ENCODE measurements around the gene KAZN. TPM values are rescaled to one million over a fixed set of nuclear protein-coding genes. Genes with fewer than 3 reads are reported as not detected.

The KAZN gene
- total and polyA plus RNA-seq, 9 donors = 10.1 to 56.4 (median 27.9) TPM

GRCh38 chr1:15148475-15148874 is 550.0 kb downstream of the KAZN start:
- Histone ChIP-seq H3K4me3 (no peak overlapping the region), H3K4me1 (ENCODE audit: insufficient read depth) (peaks cover 3% of the 10 kb centered on the region), H3K36me3 (no peaks in the 10 kb centered on the region), H3K9me3 (no peaks in the 10 kb centered on the region), H3K27me3 (no peaks in the 10 kb centered on the region), H3K27ac (no peak overlapping the region)
- intact Hi-C loops (cut with DNase I) = no loop called here
- TF ChIP-seq, protein P1, sequence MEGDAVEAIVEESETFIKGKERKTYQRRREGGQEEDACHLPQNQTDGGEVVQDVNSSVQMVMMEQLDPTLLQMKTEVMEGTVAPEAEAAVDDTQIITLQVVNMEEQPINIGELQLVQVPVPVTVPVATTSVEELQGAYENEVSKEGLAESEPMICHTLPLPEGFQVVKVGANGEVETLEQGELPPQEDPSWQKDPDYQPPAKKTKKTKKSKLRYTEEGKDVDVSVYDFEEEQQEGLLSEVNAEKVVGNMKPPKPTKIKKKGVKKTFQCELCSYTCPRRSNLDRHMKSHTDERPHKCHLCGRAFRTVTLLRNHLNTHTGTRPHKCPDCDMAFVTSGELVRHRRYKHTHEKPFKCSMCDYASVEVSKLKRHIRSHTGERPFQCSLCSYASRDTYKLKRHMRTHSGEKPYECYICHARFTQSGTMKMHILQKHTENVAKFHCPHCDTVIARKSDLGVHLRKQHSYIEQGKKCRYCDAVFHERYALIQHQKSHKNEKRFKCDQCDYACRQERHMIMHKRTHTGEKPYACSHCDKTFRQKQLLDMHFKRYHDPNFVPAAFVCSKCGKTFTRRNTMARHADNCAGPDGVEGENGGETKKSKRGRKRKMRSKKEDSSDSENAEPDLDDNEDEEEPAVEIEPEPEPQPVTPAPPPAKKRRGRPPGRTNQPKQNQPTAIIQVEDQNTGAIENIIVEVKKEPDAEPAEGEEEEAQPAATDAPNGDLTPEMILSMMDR (IDR thresholded peaks at IDR 0.05) = no peak
- no peak for TF ChIP-seq POLR2A (IDR thresholded peaks at IDR 0.05)
- TF ChIP-seq EP300 (IDR thresholded peaks at IDR 0.05) = no peak
- 79 to 81% (median 81%) methylated on average over 9 of the region's 9 CpGs for WGBS, 3 donors
- no peak for DNase-seq

- TF ChIP-seq POLR2A (IDR thresholded peaks at IDR 0.05) = no peak
- TF ChIP-seq EP300 (IDR thresholded peaks at IDR 0.05) = no peak
- TF ChIP-seq, protein P1 (IDR thresholded peaks at IDR 0.05) = no peak
- intact Hi-C loops (cut with DNase I) = no loop called here
- Histone ChIP-seq H3K4me1 (ENCODE audit: insufficient read depth) (peaks cover 3% of the 10 kb centered on the region), H3K27ac (no peak overlapping the region), H3K4me3 (no peak overlapping the region), H3K9me3 (no peaks in the 10 kb centered on the region), H3K36me3 (no peaks in the 10 kb centered on the region), H3K27me3 (no peaks in the 10 kb centered on the region)
- 0% methylated on average over 1 of the region's 1 CpG for WGBS, 3 donors
- DNase-seq = no peak
These were observed 550.5 kb downstream of the KAZN start for GRCh38 chr1:15148941-15149340.

DNA sequence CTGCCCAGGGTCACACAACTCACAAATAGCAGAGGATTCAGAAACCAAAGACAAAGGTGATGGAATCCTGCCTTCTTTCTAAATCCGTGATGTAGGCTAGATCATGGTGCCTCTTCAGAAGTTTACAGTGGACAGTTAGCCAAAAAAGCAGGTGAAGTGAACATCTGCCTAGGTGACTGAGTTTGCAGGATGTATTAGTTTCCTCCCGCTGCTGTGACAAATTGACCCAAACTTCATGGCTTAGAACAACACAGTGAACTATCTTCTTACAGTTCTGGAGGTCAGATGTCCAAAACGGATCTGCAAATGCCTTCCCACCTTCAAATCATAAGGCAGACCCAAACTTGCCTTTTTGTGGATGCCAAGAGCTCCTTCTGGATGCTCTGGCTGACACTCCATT is 551.9 kb downstream of the KAZN start:
- 92 to 96% (median 95%) methylated on average over 3 of the region's 3 CpGs for WGBS, 3 donors
- Histone ChIP-seq H3K36me3 (no peaks in the 10 kb centered on the region), H3K9me3 (no peaks in the 10 kb centered on the region), H3K4me3 (no peak overlapping the region), H3K4me1 (ENCODE audit: insufficient read depth) (peaks cover 8% of the 10 kb centered on the region), H3K27me3 (no peaks in the 10 kb centered on the region), H3K27ac (no peak overlapping the region)
- intact Hi-C loops (cut with DNase I) = loop anchor here in 3 of 4 donors (5.0 to 10.0 kb wide), 3 partner anchors 54 to 122 kb away; no protein-coding TSS in a partner anchor
- DNase-seq = no peak
- TF ChIP-seq POLR2A (IDR thresholded peaks at IDR 0.05) (no peak), EP300 (IDR thresholded peaks at IDR 0.05) (no peak)
- TF ChIP-seq, protein P1 (IDR thresholded peaks at IDR 0.05) = no peak

DNA sequence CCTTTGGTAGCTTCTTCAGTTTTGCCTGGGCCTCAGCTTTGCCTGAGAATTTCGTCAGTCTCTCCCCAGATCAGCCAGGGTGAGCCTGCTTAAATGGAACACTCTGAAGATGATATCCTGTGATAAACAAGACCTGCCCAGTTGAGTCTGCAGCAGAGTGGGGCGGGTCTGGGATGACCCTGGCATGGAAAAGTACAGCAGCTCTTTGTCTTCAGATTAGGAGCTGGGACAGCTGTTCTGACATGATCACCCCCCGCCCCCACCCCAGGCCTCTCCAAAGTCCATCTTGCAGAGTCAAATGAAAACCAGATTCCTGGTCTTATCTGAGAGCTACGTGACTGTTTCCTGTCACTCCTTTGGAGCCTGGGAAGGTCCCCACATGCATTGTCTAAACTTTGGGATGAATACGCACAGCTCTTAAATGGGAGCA is 552.9 kb downstream of the KAZN start:
- intact Hi-C loops (cut with DNase I) = loop anchor here in 3 of 4 donors (5.0 to 10.0 kb wide), 3 partner anchors 53 to 121 kb away; no protein-coding TSS in a partner anchor
- WGBS, 3 donors = 37 to 43% (median 41%) methylated on average over 5 of the region's 5 CpGs

More for the DNA sequence above, 552.9 kb downstream of the KAZN start:
- Histone ChIP-seq H3K9me3 (no peaks in the 10 kb centered on the region), H3K27ac (peak overlapping the region in 1 of 2 donors; percentile 94), H3K27me3 (no peaks in the 10 kb centered on the region), H3K4me3 (no peak overlapping the region), H3K4me1 (ENCODE audit: insufficient read depth) (peaks cover 12% of the 10 kb centered on the region), H3K36me3 (no peaks in the 10 kb centered on the region)
- peak in 1 of 5 donors; percentile 31 for DNase-seq
- TF ChIP-seq EP300 (IDR thresholded peaks at IDR 0.05) (no peak), POLR2A (IDR thresholded peaks at IDR 0.05) (no peak)
- TF ChIP-seq, protein P1 (IDR thresholded peaks at IDR 0.05) = no peak
